ENCODE measurements around the gene WDR7.

The WDR7 gene

GRCh38 chr18:56899660-56900059 lies 248.5 kb downstream of the WDR7 start:
- DNase-seq: no peak

GRCh38 chr18:56900195-56901094 lies 249.3 kb downstream of the WDR7 start:
- no peak for DNase-seq

- DNase-seq: no peak
These were observed 250.8 kb downstream of the WDR7 start for GRCh38 chr18:56901919-56902318.

- no peak for DNase-seq
These were observed 251.5 kb downstream of the WDR7 start for GRCh38 chr18:56902653-56903052.

- DNase-seq: no peak
These were observed 252.5 kb downstream of the WDR7 start for GRCh38 chr18:56903686-56904085.

- no peak for DNase-seq
These were observed 256.6 kb downstream of the WDR7 start for GRCh38 chr18:56907771-56908170.

- DNase-seq: no peak
These were observed 259.1 kb downstream of the WDR7 start for GRCh38 chr18:56910237-56910636.

GRCh38 chr18:56910967-56911366 lies 259.8 kb downstream of the WDR7 start:
- DNase-seq: no peak

GRCh38 chr18:56913941-56914340 lies 262.8 kb downstream of the WDR7 start:
- no peak for DNase-seq

GRCh38 chr18:56919190-56919589 lies 268.0 kb downstream of the WDR7 start:
- DNase-seq: no peak

- DNase-seq: no peak
These were observed 270.8 kb downstream of the WDR7 start for GRCh38 chr18:56921896-56922480.

GRCh38 chr18:56926734-56927133 lies 275.6 kb downstream of the WDR7 start:
- DNase-seq: no peak

- no peak for DNase-seq
These were observed 276.6 kb downstream of the WDR7 start for GRCh38 chr18:56927786-56928185.

- DNase-seq: no peak
These were observed 278.7 kb downstream of the WDR7 start for GRCh38 chr18:56929886-56930285.

- no peak for DNase-seq
These were observed 282.3 kb downstream of the WDR7 start for GRCh38 chr18:56933472-56933871.

GRCh38 chr18:56934131-56934530 lies 283.0 kb downstream of the WDR7 start:
- DNase-seq: no peak

- no peak for DNase-seq
These were observed 283.7 kb downstream of the WDR7 start for GRCh38 chr18:56934906-56935305.

GRCh38 chr18:56935434-56936040 lies 284.4 kb downstream of the WDR7 start:
- DNase-seq: no peak

- DNase-seq: no peak
These were observed 285.3 kb downstream of the WDR7 start for GRCh38 chr18:56936457-56936856.

GRCh38 chr18:56937874-56938430 lies 286.8 kb downstream of the WDR7 start:
- DNase-seq: no peak

- no peak for DNase-seq
These were observed 294.3 kb downstream of the WDR7 start for GRCh38 chr18:56945171-56946083.

- DNase-seq: no peak
These were observed 296.1 kb downstream of the WDR7 start for GRCh38 chr18:56947236-56947635.

GRCh38 chr18:56952026-56952425 lies 300.9 kb downstream of the WDR7 start:
- no peak for DNase-seq
